Breast epithelium (tissue), 3 donors: ENCODE results near the gene ASS1.

ENCODE experiments used
- POLR2A ChIP-seq: fragments of 450-650 bp; IDR thresholded peaks from one replicate; pipeline ENCODE4 v1.6.1; 2016; ENCODE audit warnings: antibody characterized with exemption, mild to moderate bottlenecking, moderate library complexity
- TF ChIP-seq, protein P1 (sequence below), 3 donors: fragments of 450-650 bp; IDR thresholded peaks; one replicate each; pipeline ENCODE4 v1.5.1; 2016 to 2017; ENCODE audit warnings: antibody characterized with exemption in 3 of 3, mild to moderate bottlenecking in 3 of 3, moderate library complexity in 3 of 3

DNA sequence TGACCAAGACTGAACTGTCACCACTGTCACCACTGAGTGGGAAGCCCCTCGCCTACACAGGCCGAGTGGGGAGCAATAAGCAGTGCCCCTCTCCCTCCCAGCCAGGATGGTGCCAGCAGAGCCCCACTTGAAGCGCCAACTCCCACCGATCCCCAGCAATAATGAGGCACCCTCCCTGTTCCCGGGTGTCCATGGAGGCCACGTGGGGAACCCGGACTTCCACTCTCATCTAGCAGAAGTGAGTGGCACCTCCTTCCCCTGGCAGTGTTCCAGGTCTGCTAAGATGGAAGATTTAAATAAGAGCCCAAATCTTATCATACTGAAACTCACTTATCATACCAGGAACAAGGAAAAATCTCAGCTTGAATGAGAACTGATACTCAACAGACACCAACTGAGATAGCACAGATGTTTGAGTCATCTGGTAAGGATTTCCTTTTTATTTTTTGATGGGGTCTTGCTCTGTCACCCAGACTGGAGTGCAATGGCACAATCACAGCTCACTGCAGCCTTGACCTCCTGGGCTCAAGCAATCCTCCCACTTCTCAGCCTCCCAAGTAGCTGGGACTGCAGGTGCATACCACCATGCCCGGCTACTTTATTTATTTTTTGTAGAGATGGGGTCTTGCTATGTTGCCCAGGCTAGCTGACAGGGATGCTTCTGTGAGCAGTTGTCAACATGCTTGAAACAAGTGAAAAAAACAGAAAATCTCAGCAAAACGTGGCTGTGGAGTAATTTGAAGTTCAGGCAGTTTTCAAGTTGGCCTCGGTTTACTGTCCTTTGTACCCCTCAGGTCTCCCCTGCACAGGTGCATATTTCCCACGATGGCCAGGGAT, 29.6 kb upstream of the ASS1 start:
- TF ChIP-seq POLR2A: no peak
- TF ChIP-seq, protein P1, sequence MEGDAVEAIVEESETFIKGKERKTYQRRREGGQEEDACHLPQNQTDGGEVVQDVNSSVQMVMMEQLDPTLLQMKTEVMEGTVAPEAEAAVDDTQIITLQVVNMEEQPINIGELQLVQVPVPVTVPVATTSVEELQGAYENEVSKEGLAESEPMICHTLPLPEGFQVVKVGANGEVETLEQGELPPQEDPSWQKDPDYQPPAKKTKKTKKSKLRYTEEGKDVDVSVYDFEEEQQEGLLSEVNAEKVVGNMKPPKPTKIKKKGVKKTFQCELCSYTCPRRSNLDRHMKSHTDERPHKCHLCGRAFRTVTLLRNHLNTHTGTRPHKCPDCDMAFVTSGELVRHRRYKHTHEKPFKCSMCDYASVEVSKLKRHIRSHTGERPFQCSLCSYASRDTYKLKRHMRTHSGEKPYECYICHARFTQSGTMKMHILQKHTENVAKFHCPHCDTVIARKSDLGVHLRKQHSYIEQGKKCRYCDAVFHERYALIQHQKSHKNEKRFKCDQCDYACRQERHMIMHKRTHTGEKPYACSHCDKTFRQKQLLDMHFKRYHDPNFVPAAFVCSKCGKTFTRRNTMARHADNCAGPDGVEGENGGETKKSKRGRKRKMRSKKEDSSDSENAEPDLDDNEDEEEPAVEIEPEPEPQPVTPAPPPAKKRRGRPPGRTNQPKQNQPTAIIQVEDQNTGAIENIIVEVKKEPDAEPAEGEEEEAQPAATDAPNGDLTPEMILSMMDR (IDR thresholded peaks at IDR 0.05): no peak
